Measurements from ENCODE around the gene KIAA1217. TPM values are rescaled to one million over a fixed set of nuclear protein-coding genes. Genes with fewer than 3 reads are reported as not detected.

Gene KIAA1217
- total RNA-seq, 1 experiment from 2014 or later = 23.4 TPM

- TF ChIP-seq, protein P1, sequence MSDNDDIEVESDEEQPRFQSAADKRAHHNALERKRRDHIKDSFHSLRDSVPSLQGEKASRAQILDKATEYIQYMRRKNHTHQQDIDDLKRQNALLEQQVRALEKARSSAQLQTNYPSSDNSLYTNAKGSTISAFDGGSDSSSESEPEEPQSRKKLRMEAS (CRISPR knock-in tag; IDR thresholded peaks at IDR 0.05) = no peak
- TF ChIP-seq NR3C1 (CRISPR knock-in tag; conservative IDR thresholded peaks at IDR 0.05; ENCODE audit: low read depth) (no peak), E2F5 (CRISPR knock-in tag; IDR thresholded peaks at IDR 0.05) (no peak), RELA (CRISPR knock-in tag; IDR thresholded peaks at IDR 0.05; ENCODE audit: borderline replicate concordance) (no peak), FOXP1 (CRISPR knock-in tag; IDR thresholded peaks at IDR 0.05; ENCODE audit: borderline replicate concordance) (no peak), JUN (CRISPR knock-in tag; IDR thresholded peaks at IDR 0.05) (no peak), KAT7 (CRISPR knock-in tag; IDR thresholded peaks at IDR 0.05; ENCODE audit: borderline replicate concordance) (no peak), CREB1 (CRISPR knock-in tag; IDR thresholded peaks at IDR 0.05) (no peak)
- TF ChIP-seq, protein P2, sequence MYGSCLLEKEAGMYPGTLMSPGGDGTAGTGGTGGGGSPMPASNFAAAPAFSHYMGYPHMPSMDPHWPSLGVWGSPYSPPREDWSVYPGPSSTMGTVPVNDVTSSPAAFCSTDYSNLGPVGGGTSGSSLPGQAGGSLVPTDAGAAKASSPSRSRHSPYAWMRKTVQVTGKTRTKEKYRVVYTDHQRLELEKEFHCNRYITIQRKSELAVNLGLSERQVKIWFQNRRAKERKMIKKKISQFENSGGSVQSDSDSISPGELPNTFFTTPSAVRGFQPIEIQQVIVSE (CRISPR knock-in tag; IDR thresholded peaks at IDR 0.05; ENCODE audit: borderline replicate concordance) = no peak
- TF ChIP-seq, protein P3, sequence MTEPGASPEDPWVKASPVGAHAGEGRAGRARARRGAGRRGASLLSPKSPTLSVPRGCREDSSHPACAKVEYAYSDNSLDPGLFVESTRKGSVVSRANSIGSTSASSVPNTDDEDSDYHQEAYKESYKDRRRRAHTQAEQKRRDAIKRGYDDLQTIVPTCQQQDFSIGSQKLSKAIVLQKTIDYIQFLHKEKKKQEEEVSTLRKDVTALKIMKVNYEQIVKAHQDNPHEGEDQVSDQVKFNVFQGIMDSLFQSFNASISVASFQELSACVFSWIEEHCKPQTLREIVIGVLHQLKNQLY (CRISPR knock-in tag; IDR thresholded peaks at IDR 0.05) = no peak
These were observed 365.7 kb downstream of the KIAA1217 start (continued) for GRCh38 chr10:24574578-24575155.

- POLR2A ChIA-PET = no interaction called here
- CTCF ChIA-PET = interaction anchor here (1.2 kb wide), 1 partner anchor 23 kb away, joined by 4 read pairs; no protein-coding TSS in a partner anchor
- Mint-ChIP-seq H3K27ac (no peak overlapping the region; the same call in 1 of the 2 replicates), H3K36me3 (no peaks in the 10 kb centered on the region), H3K4me1 (peaks cover 18% of the 10 kb centered on the region), H3K9me3 (peaks cover 6% of the 10 kb centered on the region), H3K27me3 (ENCODE audit: low read depth) (no peaks in the 10 kb centered on the region), H3K4me3 (no peak overlapping the region)
- ATAC-seq = no peak
- TF ChIP-seq RORB (CRISPR knock-in tag; IDR thresholded peaks at IDR 0.05) (no peak), ZNF121 (CRISPR knock-in tag; IDR thresholded peaks at IDR 0.05) (no peak), FOXJ3 (CRISPR knock-in tag; IDR thresholded peaks at IDR 0.05; ENCODE audit: borderline replicate concordance) (no peak)
- TF ChIP-seq, protein P4, sequence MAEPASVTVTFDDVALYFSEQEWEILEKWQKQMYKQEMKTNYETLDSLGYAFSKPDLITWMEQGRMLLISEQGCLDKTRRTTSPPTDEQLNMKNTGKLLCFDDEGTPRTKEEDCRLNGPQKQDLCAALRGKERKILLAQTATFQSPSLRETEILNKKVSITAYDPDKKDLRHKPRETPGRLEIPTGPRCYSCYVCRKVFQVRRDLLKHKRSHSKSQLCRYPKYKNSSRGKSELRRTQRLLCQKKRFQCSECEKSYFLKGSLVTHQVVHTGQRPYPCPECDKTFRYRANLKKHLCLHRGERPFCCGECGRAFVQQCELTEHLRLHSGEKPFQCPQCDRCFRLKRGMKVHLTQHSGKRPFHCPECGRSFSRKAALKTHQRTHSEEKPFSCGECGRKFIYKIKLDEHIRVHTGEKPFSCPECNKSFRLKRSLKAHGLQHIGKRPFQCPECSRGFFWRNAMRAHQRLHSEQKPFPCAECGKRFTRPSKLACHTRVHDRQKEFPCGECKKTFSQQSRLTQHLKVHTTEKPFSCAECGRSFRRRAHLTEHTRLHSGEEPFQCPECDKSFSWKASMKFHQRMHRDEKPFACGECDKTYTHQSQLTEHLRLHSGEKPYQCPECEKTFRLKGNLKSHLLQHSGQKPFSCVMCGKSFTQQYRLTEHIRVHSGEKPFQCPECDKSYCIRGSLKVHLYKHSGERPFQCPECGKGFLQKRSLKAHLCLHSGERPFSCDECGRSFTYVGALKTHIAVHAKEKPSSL (CRISPR knock-in tag; conservative IDR thresholded peaks at IDR 0.05) = no peak
- no peak for DNase-seq (ENCODE audit: low spot score)
These were observed 366.6 kb downstream of the KIAA1217 start for GRCh38 chr10:24575481-24576002.

- Mint-ChIP-seq H3K36me3 (peaks cover 3% of the 10 kb centered on the region; the same call in 1 of the 2 replicates), H3K4me3 (no peak overlapping the region), H3K27ac (no peak overlapping the region), H3K27me3 (ENCODE audit: low read depth) (no peaks in the 10 kb centered on the region), H3K9me3 (no peaks in the 10 kb centered on the region), H3K4me1 (peaks cover 21% of the 10 kb centered on the region)
- ChIA-PET POLR2A (no interaction called here), CTCF (interaction anchor here (0.9 to 2.5 kb wide), 3 partner anchors 27 to 60 kb away, joined by 3 to 15 read pairs (median 4); no protein-coding TSS in a partner anchor)
- no peak for DNase-seq (ENCODE audit: low spot score)
- ATAC-seq = no peak
- TF ChIP-seq SOX15 (CRISPR knock-in tag; IDR thresholded peaks at IDR 0.05) (no peak), ZNF281 (CRISPR knock-in tag; IDR thresholded peaks at IDR 0.05) (no peak), RELA (CRISPR knock-in tag; IDR thresholded peaks at IDR 0.05; ENCODE audit: borderline replicate concordance) (no peak), ZNF416 (CRISPR knock-in tag; IDR thresholded peaks at IDR 0.05) (no peak), ZNF138 (CRISPR knock-in tag; conservative IDR thresholded peaks at IDR 0.05) (no peak), KAT7 (CRISPR knock-in tag; IDR thresholded peaks at IDR 0.05; ENCODE audit: borderline replicate concordance) (no peak), ZNF671 (CRISPR knock-in tag; IDR thresholded peaks at IDR 0.05) (no peak), EMX1 (CRISPR knock-in tag; IDR thresholded peaks at IDR 0.05) (no peak), IRF2 (CRISPR knock-in tag; IDR thresholded peaks at IDR 0.05; ENCODE audit: borderline replicate concordance, low read depth) (no peak)
- TF ChIP-seq, protein P4 (CRISPR knock-in tag; conservative IDR thresholded peaks at IDR 0.05) = no peak
- TF ChIP-seq, protein P5, sequence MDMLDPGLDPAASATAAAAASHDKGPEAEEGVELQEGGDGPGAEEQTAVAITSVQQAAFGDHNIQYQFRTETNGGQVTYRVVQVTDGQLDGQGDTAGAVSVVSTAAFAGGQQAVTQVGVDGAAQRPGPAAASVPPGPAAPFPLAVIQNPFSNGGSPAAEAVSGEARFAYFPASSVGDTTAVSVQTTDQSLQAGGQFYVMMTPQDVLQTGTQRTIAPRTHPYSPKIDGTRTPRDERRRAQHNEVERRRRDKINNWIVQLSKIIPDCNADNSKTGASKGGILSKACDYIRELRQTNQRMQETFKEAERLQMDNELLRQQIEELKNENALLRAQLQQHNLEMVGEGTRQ (CRISPR knock-in tag; IDR thresholded peaks at IDR 0.05) = no peak
These were observed 370.5 kb downstream of the KIAA1217 start for GRCh38 chr10:24579448-24579847.
